ENCODE results near the gene RPTOR.

RPTOR gene

GRCh38 chr17:80817321-80817845 is 272.7 kb downstream of the RPTOR start:
- ATAC-seq, result no peak
- no peak overlapping the region for H3K27ac Mint-ChIP-seq
- no peaks in the 10 kb centered on the region for H3K27me3 Mint-ChIP-seq
- H3K4me3 Mint-ChIP-seq, result no peak overlapping the region
- H3K9me3 Mint-ChIP-seq, result no peaks in the 10 kb centered on the region
- peaks cover 43% of the 10 kb centered on the region for H3K36me3 Mint-ChIP-seq
- peaks cover 15% of the 10 kb centered on the region for H3K4me1 Mint-ChIP-seq

DNA sequence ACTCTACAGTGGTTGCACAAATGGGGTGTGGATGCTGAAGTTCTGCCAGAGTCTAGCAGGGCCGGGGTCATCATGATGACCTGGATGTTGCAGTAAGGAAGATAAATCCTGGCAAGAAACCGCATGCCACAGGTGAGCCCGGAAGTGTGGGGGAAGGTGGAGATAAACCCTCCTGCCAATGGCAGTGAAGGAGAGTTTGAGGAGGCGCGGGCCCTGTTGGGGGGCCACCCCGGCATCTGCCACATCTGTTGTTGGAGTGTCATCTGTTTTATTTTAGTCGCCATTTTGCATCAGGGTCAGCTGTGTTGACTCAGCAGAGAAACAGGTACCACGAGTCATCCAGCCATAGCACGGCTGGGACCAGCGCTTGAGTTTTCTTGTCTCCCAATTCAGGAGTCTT is 273.2 kb downstream of the RPTOR start:
- no peak overlapping the region for H3K4me3 Mint-ChIP-seq
- H3K4me1 Mint-ChIP-seq, result peaks cover 13% of the 10 kb centered on the region
- H3K27ac Mint-ChIP-seq, result no peak overlapping the region
- no peaks in the 10 kb centered on the region for H3K27me3 Mint-ChIP-seq
- H3K9me3 Mint-ChIP-seq, result no peaks in the 10 kb centered on the region
- no peak for ATAC-seq
- H3K36me3 Mint-ChIP-seq, result peaks cover 43% of the 10 kb centered on the region

- Mint-ChIP-seq H3K27ac (no peak overlapping the region), H3K4me1 (peaks cover 13% of the 10 kb centered on the region), H3K4me3 (no peak overlapping the region), H3K36me3 (peaks cover 46% of the 10 kb centered on the region), H3K27me3 (no peaks in the 10 kb centered on the region), H3K9me3 (no peaks in the 10 kb centered on the region)
- no peak for ATAC-seq
These were observed 274.2 kb downstream of the RPTOR start for GRCh38 chr17:80818871-80819270.

- Mint-ChIP-seq H3K27ac (no peak overlapping the region), H3K27me3 (no peaks in the 10 kb centered on the region), H3K4me3 (no peak overlapping the region), H3K36me3 (peaks cover 46% of the 10 kb centered on the region), H3K9me3 (no peaks in the 10 kb centered on the region), H3K4me1 (peaks cover 13% of the 10 kb centered on the region)
- no peak for ATAC-seq
These were observed 275.0 kb downstream of the RPTOR start for GRCh38 chr17:80819422-80820164.

DNA sequence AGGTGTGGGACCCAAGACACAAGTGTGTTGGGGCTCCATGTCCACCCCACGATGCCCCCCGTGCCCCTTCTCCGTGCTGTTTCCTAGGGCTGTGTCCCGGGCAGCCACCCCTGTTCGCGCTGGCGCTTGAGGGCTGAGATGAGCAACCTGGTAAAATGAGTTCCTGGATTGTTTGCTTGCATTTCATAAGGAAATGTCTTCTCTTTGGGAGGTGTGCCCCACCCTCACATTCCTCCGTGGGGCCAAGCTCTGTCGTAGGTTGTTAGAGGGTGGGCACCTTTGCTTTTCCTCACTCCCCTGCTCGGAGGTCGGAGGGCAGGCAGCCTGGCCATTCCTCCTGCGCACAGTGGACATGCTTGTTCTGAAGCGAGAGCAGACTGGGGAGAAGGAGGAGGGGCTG is 275.7 kb downstream of the RPTOR start:
- H3K36me3 Mint-ChIP-seq, result peaks cover 39% of the 10 kb centered on the region
- H3K9me3 Mint-ChIP-seq, result no peaks in the 10 kb centered on the region
- no peak overlapping the region for H3K27ac Mint-ChIP-seq
- H3K4me1 Mint-ChIP-seq, result peaks cover 13% of the 10 kb centered on the region
- H3K27me3 Mint-ChIP-seq, result no peaks in the 10 kb centered on the region
- H3K4me3 Mint-ChIP-seq, result no peak overlapping the region
- no peak for ATAC-seq

GRCh38 chr17:80821546-80821945 is 276.9 kb downstream of the RPTOR start:
- peaks cover 43% of the 10 kb centered on the region for H3K36me3 Mint-ChIP-seq
- no peak overlapping the region for H3K4me3 Mint-ChIP-seq
- peaks cover 13% of the 10 kb centered on the region for H3K4me1 Mint-ChIP-seq
- H3K27me3 Mint-ChIP-seq, result no peaks in the 10 kb centered on the region
- H3K9me3 Mint-ChIP-seq, result no peaks in the 10 kb centered on the region
- ATAC-seq, result no peak
- H3K27ac Mint-ChIP-seq, result no peak overlapping the region

DNA sequence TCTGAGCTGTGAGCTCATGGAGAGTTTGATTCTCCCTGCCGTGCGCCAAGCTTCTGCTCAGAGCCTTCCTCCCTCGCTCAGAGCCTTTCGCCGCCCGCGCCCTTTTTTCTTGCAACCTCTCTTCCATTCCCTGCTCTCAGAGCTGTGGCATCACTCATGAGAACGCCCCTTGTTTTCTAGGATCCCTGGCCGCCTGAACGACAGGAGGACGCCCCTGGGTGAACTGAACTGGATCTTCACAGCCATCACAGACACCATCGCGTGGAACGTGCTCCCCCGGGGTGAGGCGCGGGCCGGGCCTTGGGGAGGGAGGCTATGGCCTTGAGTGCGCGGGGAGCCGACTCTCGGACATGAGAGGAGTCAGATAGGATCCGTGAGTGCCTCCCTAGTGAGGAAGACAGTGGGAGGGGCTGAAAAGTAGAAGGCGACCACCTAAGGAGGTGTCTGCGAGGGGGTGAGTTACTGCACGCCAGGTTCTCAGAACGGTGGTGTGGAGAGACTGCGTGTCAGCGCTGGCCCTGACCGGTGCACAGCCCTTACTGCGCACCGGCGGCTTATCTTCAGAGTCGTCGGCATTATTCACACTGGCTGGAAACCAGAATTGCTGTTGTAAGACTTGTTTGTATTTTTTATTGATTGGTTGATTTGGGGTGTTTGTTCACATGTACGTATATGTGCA is 277.5 kb downstream of the RPTOR start:
- ATAC-seq, result no peak
- Mint-ChIP-seq H3K27ac (no peak overlapping the region), H3K4me3 (no peak overlapping the region)

DNA sequence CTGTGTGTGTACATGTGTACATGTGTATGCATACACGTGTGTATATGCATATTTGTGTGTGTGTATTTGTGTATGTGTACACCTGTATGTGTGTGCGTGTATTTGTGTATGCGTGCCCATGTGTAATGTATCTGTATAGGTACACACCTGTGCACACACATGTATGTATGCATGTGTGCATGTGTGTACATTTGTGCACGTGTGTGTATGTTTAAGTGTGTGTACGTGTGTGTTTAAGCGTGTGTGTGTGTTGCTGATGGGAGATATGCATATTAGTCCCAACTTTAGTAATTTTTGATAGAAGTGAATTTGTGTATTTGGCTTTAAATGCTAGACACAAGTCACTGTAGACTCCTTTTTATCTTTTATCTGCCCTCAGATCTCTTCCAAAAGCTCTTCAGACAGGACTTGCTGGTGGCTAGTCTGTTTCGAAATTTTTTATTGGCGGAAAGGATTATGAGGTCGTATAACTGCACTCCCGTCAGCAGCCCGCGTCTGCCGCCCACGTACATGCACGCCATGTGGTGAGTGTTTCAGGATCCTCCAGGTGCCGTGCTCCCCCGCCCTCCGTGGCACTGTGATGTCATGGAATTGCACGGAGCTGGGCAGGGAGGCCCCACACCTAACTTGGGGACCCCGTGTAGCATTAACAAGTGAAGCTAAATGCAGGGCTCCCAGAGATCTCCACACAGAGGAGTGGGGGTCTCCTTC is 278.2 kb downstream of the RPTOR start:
- no peaks in the 10 kb centered on the region for H3K27me3 Mint-ChIP-seq
- H3K36me3 Mint-ChIP-seq, result peaks cover 34% of the 10 kb centered on the region
- H3K4me3 Mint-ChIP-seq, result no peak overlapping the region
- ATAC-seq, result no peak
- no peaks in the 10 kb centered on the region for H3K9me3 Mint-ChIP-seq
- H3K27ac Mint-ChIP-seq, result no peak overlapping the region
- peaks cover 9% of the 10 kb centered on the region for H3K4me1 Mint-ChIP-seq

More for the DNA sequence above, 277.5 kb downstream of the RPTOR start:
- H3K27me3 Mint-ChIP-seq, result no peaks in the 10 kb centered on the region
- peaks cover 13% of the 10 kb centered on the region for H3K4me1 Mint-ChIP-seq
- H3K36me3 Mint-ChIP-seq, result peaks cover 41% of the 10 kb centered on the region
- no peaks in the 10 kb centered on the region for H3K9me3 Mint-ChIP-seq

- Mint-ChIP-seq H3K9me3 (no peaks in the 10 kb centered on the region), H3K27ac (no peak overlapping the region), H3K4me3 (no peak overlapping the region), H3K4me1 (peaks cover 2% of the 10 kb centered on the region), H3K36me3 (peaks cover 33% of the 10 kb centered on the region), H3K27me3 (no peaks in the 10 kb centered on the region)
- no peak for ATAC-seq
These were observed 280.2 kb downstream of the RPTOR start for GRCh38 chr17:80824549-80825470.

- Mint-ChIP-seq H3K27me3 (no peaks in the 10 kb centered on the region), H3K4me1 (peaks cover 9% of the 10 kb centered on the region), H3K9me3 (no peaks in the 10 kb centered on the region), H3K4me3 (no peak overlapping the region), H3K27ac (no peak overlapping the region), H3K36me3 (peaks cover 33% of the 10 kb centered on the region)
- no peak for ATAC-seq
These were observed 281.1 kb downstream of the RPTOR start for GRCh38 chr17:80825471-80826345.

DNA sequence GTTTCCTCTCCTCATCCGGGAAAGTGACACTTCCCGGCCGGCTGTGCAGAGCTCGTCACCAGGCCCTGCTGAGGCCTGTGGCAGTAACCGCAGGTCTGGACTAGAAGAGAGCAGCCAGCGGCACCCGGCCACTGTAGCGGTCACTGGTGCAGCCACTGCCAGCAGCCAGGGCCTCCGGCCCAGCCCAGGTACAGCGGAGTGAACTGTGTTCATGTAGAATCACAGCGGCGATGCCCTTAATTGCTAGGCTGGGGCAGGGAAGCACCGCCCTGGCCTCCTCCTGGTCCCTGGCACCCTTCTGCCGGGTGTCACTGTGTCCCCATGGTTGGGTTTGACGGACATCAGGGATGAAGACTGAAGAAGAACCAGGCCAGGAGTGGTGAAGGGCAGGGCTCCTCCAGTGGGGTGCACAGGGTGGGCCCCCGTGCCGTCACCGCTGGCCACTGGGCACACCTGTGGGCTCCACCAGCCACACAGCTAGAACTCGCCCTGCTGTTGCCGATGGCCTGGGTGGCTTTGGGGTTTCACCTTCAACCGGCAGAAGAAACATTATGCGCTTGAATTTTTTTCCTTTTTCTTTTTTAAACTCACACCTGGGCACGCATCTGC is 281.8 kb downstream of the RPTOR start:
- Mint-ChIP-seq H3K4me3 (no peak overlapping the region), H3K27me3 (no peaks in the 10 kb centered on the region), H3K4me1 (peaks cover 9% of the 10 kb centered on the region), H3K9me3 (no peaks in the 10 kb centered on the region), H3K36me3 (peaks cover 31% of the 10 kb centered on the region), H3K27ac (no peak overlapping the region)
- ATAC-seq, result no peak

- peaks cover 25% of the 10 kb centered on the region for H3K36me3 Mint-ChIP-seq
- H3K27ac Mint-ChIP-seq, result no peak overlapping the region
- H3K4me3 Mint-ChIP-seq, result no peak overlapping the region
- no peaks in the 10 kb centered on the region for H3K27me3 Mint-ChIP-seq
- ATAC-seq, result no peak
- H3K4me1 Mint-ChIP-seq, result peaks cover 16% of the 10 kb centered on the region
- H3K9me3 Mint-ChIP-seq, result no peaks in the 10 kb centered on the region
These were observed 282.5 kb downstream of the RPTOR start for GRCh38 chr17:80826955-80827645.

All from stimulated activated memory B cell treated with anti-CD40 and anti-IgM and Interleukin-4, amounts not matched to agents 10 μg/mL and 1 μg/mL and 100 μg/mL, for 72 hours (primary cell).